Left renal pelvis (tissue), 4 donors: ENCODE results near the gene PCOLCE2. TPM values are rescaled to one million over a fixed set of nuclear protein-coding genes. Genes with fewer than 3 reads are reported as not detected.

Source experiments
- DNase-seq, 4 donors: peaks; one replicate each; pipeline ENCODE4 v3.0.0-alpha.2; 2013; ENCODE audit warnings: low read depth in 4 of 4, low spot score in 3 of 4
- polyA plus RNA-seq, 4 donors: library from polyadenylated mRNA; unstranded; fragments of 120-200 nt; gene quantifications; one replicate each; pipeline ENCODE4 v1.2.1, GENCODE V29; 2013; ENCODE audit not compliant: insufficient read length in 4 of 4

The PCOLCE2 gene
- 10 to 100 TPM in 1 of 4 donors, 1 to 10 TPM in 3; 3.6 to 68.7 (median 8.5) TPM for polyA plus RNA-seq

GRCh38 chr3:142888481-142889211 lies at the start of gene PCOLCE2:
PCOLCE2 (minus strand) TSS chr3:142889083; CDS start chr3:142888896, 187 bp downstream.
- peak in 2 of 4 donors; percentile 12 to 33 for DNase-seq

- no peak for DNase-seq
Measured at GRCh38 chr3:142935963-142936362, 47.1 kb upstream of the PCOLCE2 start.

GRCh38 chr3:142934887-142935269 lies 46.0 kb upstream of the PCOLCE2 start:
- no peak for DNase-seq

GRCh38 chr3:142934128-142934886 lies 45.4 kb upstream of the PCOLCE2 start:
- DNase-seq, result no peak

GRCh38 chr3:142931222-142931621 lies 42.3 kb upstream of the PCOLCE2 start:
- DNase-seq, result no peak

GRCh38 chr3:142930463-142930862 lies 41.6 kb upstream of the PCOLCE2 start:
- no peak for DNase-seq

GRCh38 chr3:142929890-142930289 lies 41.0 kb upstream of the PCOLCE2 start:
- DNase-seq, result no peak

GRCh38 chr3:142929109-142929508 lies 40.2 kb upstream of the PCOLCE2 start:
- no peak for DNase-seq

- DNase-seq, result no peak
Measured at GRCh38 chr3:142926368-142926944, 37.6 kb upstream of the PCOLCE2 start.

- no peak for DNase-seq
Measured at GRCh38 chr3:142925140-142925539, 36.3 kb upstream of the PCOLCE2 start.

- DNase-seq, result no peak
Measured at GRCh38 chr3:142923694-142924093, 34.8 kb upstream of the PCOLCE2 start.

- no peak for DNase-seq
Measured at GRCh38 chr3:142916605-142917004, 27.7 kb upstream of the PCOLCE2 start.

- no peak for DNase-seq
Measured at GRCh38 chr3:142915636-142916035, 26.8 kb upstream of the PCOLCE2 start.

GRCh38 chr3:142914286-142914811 lies 25.5 kb upstream of the PCOLCE2 start:
- DNase-seq, result no peak

- DNase-seq, result no peak
Measured at GRCh38 chr3:142913432-142913831, 24.5 kb upstream of the PCOLCE2 start.

GRCh38 chr3:142912402-142913172 lies 23.7 kb upstream of the PCOLCE2 start:
- no peak for DNase-seq

- no peak for DNase-seq
Measured at GRCh38 chr3:142910280-142910679, 21.4 kb upstream of the PCOLCE2 start.

GRCh38 chr3:142909282-142909681 lies 20.4 kb upstream of the PCOLCE2 start:
- no peak for DNase-seq

GRCh38 chr3:142907996-142908395 lies 19.1 kb upstream of the PCOLCE2 start:
- no peak for DNase-seq

- DNase-seq, result no peak
Measured at GRCh38 chr3:142904639-142905436, 16.0 kb upstream of the PCOLCE2 start.
